ENCODE data around the gene MAP3K4. TPM values are rescaled to one million over a fixed set of nuclear protein-coding genes. Genes with fewer than 3 reads are reported as not detected.

MAP3K4 gene
- total RNA-seq, 2 experiments from 2014 or later: 30.3 to 38.7 TPM

DNA sequence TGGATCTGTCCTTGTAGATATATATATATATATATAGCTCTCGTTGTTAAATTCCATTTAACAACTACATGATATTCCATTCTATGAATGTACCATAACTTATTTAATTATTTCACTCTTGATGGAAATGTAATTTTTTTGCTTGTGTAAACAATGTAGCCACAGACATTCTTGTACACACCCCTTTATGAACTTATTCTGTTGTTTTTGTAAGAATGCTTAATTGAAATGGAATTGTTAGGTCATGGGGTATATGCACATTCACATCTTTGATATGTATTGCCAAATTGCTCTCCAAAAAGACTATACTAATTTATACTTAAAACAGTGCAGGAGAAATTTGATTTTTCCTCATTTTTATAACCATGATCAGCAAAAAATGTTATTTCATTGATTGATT, 67.2 kb downstream of the MAP3K4 start:
- no peak overlapping the region for H3K4me3 ChIP-seq (ENCODE audit: low read depth, low read length, poor library complexity, severe bottlenecking)
- intact Hi-C loops (cut with micrococcal nuclease; ENCODE audit: unreplicated experiment): no loop called here
- H3K9me3 ChIP-seq (ENCODE audit: low read length): no peaks in the 10 kb centered on the region
- BruUV-seq (replicated peaks): no TSS peak
- no peak for TF ChIP-seq EZH2phosphoT487 (IDR thresholded peaks at IDR 0.05; ENCODE audit: borderline replicate concordance, low read depth, low read length)
- TF ChIP-seq, protein P1, sequence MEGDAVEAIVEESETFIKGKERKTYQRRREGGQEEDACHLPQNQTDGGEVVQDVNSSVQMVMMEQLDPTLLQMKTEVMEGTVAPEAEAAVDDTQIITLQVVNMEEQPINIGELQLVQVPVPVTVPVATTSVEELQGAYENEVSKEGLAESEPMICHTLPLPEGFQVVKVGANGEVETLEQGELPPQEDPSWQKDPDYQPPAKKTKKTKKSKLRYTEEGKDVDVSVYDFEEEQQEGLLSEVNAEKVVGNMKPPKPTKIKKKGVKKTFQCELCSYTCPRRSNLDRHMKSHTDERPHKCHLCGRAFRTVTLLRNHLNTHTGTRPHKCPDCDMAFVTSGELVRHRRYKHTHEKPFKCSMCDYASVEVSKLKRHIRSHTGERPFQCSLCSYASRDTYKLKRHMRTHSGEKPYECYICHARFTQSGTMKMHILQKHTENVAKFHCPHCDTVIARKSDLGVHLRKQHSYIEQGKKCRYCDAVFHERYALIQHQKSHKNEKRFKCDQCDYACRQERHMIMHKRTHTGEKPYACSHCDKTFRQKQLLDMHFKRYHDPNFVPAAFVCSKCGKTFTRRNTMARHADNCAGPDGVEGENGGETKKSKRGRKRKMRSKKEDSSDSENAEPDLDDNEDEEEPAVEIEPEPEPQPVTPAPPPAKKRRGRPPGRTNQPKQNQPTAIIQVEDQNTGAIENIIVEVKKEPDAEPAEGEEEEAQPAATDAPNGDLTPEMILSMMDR (conservative IDR thresholded peaks at IDR 0.05; ENCODE audit: low read length): no peak
- no peak overlapping the region for H2AFZ ChIP-seq (ENCODE audit: low read length)
- DNase-seq (ENCODE audit: low spot score): no peak
- H4K20me1 ChIP-seq (ENCODE audit: insufficient read depth, low read length): peaks cover 4% of the 10 kb centered on the region; the same call in 1 of the 2 replicates
- H3K36me3 ChIP-seq (ENCODE audit: insufficient read depth, low read length): no peaks in the 10 kb centered on the region
- no peaks in the 10 kb centered on the region for H3K4me1 ChIP-seq (ENCODE audit: insufficient read depth, low read length, poor library complexity, severe bottlenecking)
- H3K4me2 ChIP-seq (ENCODE audit: low read length): no peak overlapping the region
- no peaks in the 10 kb centered on the region for H3K9me2 ChIP-seq (ENCODE audit: insufficient read depth, low read length)
- CTCF ChIA-PET (ENCODE audit: unreplicated experiment): no interaction called here
- no peak overlapping the region for H3K27ac ChIP-seq (ENCODE audit: low read depth, low read length, poor library complexity, severe bottlenecking)
- no peaks in the 10 kb centered on the region for H3K79me2 ChIP-seq (ENCODE audit: insufficient read depth, low read depth, low read length)
- POLR2A ChIA-PET: interaction anchor here (0.6 to 0.7 kb wide), 3 partner anchors 8 to 129 kb away, joined by 3 to 4 read pairs (median 3); no protein-coding TSS in a partner anchor

DNA sequence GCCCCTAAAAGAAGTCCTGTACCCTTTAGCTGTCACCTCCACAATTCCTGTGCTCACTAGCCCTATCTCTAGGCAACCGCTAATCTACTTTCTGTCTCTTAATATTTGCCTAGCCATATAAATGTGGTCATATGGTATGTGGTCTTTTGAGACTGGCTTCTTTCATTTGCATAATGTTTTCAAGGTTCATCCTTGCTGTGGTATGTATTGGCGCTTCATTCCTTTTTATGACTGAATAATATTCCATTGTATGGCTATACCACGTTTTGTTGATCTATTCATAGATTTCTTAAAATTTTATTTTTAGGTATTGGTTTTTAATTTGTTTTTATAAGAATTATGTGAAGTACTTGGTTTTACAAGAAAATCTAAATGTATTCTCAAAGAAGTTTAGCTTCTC, 70.0 kb downstream of the MAP3K4 start:
- no peak for DNase-seq (ENCODE audit: low spot score)
- H3K79me2 ChIP-seq (ENCODE audit: insufficient read depth, low read depth, low read length): no peaks in the 10 kb centered on the region
- ChIA-PET POLR2A (interaction anchor here (0.8 kb wide), 2 partner anchors 15 to 20 kb away, joined by 3 to 6 read pairs; no protein-coding TSS in a partner anchor), CTCF (ENCODE audit: unreplicated experiment) (no interaction called here)
- H3K4me3 ChIP-seq (ENCODE audit: low read depth, low read length, poor library complexity, severe bottlenecking): no peak overlapping the region
- no peaks in the 10 kb centered on the region for H3K4me1 ChIP-seq (ENCODE audit: insufficient read depth, low read length, poor library complexity, severe bottlenecking)
- no peaks in the 10 kb centered on the region for H3K9me3 ChIP-seq (ENCODE audit: low read length)
- H4K20me1 ChIP-seq (ENCODE audit: insufficient read depth, low read length): 0 out of 2 replicates have a peak, but pooled peaks cover 4% of the 10 kb centered on the region
- no peak overlapping the region for H3K27ac ChIP-seq (ENCODE audit: low read depth, low read length, poor library complexity, severe bottlenecking)
- no peaks in the 10 kb centered on the region for H3K36me3 ChIP-seq (ENCODE audit: insufficient read depth, low read length)
- no peaks in the 10 kb centered on the region for H3K9me2 ChIP-seq (ENCODE audit: insufficient read depth, low read length)
- no peak overlapping the region for H2AFZ ChIP-seq (ENCODE audit: low read length)
- H3K4me2 ChIP-seq (ENCODE audit: low read length): no peak overlapping the region
- no peak for TF ChIP-seq EZH2phosphoT487 (IDR thresholded peaks at IDR 0.05; ENCODE audit: borderline replicate concordance, low read depth, low read length)
- TF ChIP-seq, protein P1 (conservative IDR thresholded peaks at IDR 0.05; ENCODE audit: low read length): no peak
- intact Hi-C loops (cut with micrococcal nuclease; ENCODE audit: unreplicated experiment): no loop called here
- BruUV-seq (replicated peaks): no TSS peak

DNA sequence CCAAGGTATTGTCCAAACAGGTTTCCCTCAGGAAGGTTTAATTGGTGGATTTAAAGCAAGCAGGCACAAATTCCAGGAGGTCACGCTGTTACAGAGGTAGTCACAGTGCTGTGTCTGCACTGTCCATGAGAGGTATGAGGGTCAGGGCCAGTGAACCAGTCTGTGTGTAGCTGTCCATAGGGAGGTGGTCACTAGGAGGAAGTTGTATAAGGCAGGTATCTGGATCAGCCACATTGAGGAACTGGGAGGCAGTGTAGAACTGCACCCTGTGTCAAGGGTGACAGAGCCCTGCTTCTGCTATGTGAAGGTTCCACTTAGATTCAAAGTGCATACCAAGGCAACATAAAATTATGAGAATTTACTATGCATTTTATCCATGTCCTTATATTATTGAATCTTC, 73.3 kb downstream of the MAP3K4 start:
- no peak for TF ChIP-seq EZH2phosphoT487 (IDR thresholded peaks at IDR 0.05; ENCODE audit: borderline replicate concordance, low read depth, low read length)
- TF ChIP-seq, protein P1 (conservative IDR thresholded peaks at IDR 0.05; ENCODE audit: low read length): no peak
- Histone ChIP-seq H4K20me1 (ENCODE audit: insufficient read depth, low read length) (0 out of 2 replicates have a peak, but pooled peaks cover 4% of the 10 kb centered on the region), H3K4me2 (ENCODE audit: low read length) (no peak overlapping the region), H3K27ac (ENCODE audit: low read depth, low read length, poor library complexity, severe bottlenecking) (no peak overlapping the region), H3K79me2 (ENCODE audit: insufficient read depth, low read depth, low read length) (no peaks in the 10 kb centered on the region), H3K4me3 (ENCODE audit: low read depth, low read length, poor library complexity, severe bottlenecking) (no peak overlapping the region), H3K4me1 (ENCODE audit: insufficient read depth, low read length, poor library complexity, severe bottlenecking) (no peaks in the 10 kb centered on the region), H3K9me3 (ENCODE audit: low read length) (no peaks in the 10 kb centered on the region), H3K9me2 (ENCODE audit: insufficient read depth, low read length) (no peaks in the 10 kb centered on the region), H2AFZ (ENCODE audit: low read length) (no peak overlapping the region), H3K36me3 (ENCODE audit: insufficient read depth, low read length) (no peaks in the 10 kb centered on the region)
- no TSS peak for BruUV-seq (replicated peaks)
- ChIA-PET POLR2A (no interaction called here), CTCF (ENCODE audit: unreplicated experiment) (no interaction called here)
- intact Hi-C loops (cut with micrococcal nuclease; ENCODE audit: unreplicated experiment): no loop called here
- no peak for DNase-seq (ENCODE audit: low spot score)
